ENCODE data around the gene PRPSAP2.

- TF ChIP-seq CTCF (IDR thresholded peaks at IDR 0.05): no peak
- TF ChIP-seq POLR2A (IDR thresholded peaks at IDR 0.05): no peak
These were observed 97.1 kb downstream of the PRPSAP2 start for GRCh38 chr17:18955009-18955408.
